ENCODE data around the gene EMSY. TPM values are rescaled to one million over a fixed set of nuclear protein-coding genes. Genes with fewer than 3 reads are reported as not detected.

EMSY gene
- total and polyA plus RNA-seq, 2 of the 8 experiments (the other 6 are each of a cell fraction or from before 2014, with no cell fraction given), result 29.6 to 34.6 TPM

DNA sequence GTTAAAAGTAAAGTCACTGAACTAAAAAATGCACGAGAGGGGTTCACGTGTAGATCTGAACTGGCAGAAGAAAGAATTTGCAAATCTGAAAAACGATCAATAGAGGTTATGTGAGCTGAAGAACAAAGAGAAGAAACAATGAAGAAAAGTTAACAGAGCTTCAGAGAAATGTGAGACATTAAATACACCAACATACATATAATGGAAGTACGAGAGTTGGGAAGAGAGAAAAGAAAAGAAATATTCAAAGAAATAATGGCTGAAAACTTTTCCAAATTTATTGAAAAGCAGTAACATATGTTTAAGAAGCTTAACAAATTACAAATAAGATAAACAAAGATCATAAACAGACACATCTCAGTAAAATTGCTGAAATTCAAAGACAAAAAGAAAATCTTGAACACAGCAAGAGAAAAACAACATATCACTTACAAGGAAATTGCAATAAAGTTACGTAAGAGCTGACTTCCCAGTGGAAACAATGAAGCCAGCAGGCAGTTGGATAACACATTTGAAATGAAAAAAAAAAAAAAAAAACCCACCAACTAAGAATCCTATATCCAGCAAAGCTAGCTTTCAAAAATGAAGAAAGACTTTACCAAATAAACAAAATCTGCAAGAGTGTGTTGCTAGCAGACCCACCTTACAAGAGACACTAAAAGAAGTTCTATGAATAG, 56.8 kb downstream of the EMSY start:
- FAIRE-seq, result peak; percentile 48
- 90% methylated on average over 5 of the region's 5 CpGs; no CpG with 5 or more reads in 1 of the 2 experiments for WGBS, 2 experiments (ENCODE audit: extremely low coverage in 1 of 2, insufficient coverage in 1 of 2, insufficient read length in 1 of 2, insufficient replicate concordance in 2 of 2, low coverage in 1 of 2, low lambda C conversion rate in 2 of 2, missing lambda C conversion rate in 1 of 2)
- H4K5ac ChIP-seq (ENCODE audit: insufficient read length, low read depth, low read length), result no peak overlapping the region
- no peak for TF ChIP-seq POLR2AphosphoS5 (IDR thresholded peaks at IDR 0.05; ENCODE audit: low read depth, low read length)
- no peak for TF ChIP-seq USF2 (IDR thresholded peaks at IDR 0.05; ENCODE audit: low read length)
- no peak for TF ChIP-seq PHF8 (conservative IDR thresholded peaks at IDR 0.05; ENCODE audit: low read depth, low read length)
- no peak for TF ChIP-seq CHD2 (IDR thresholded peaks at IDR 0.05; ENCODE audit: low read length)
- TF ChIP-seq SAP30 (IDR thresholded peaks at IDR 0.05; ENCODE audit: insufficient read depth, insufficient replicate concordance, low read length), result no peak
- no peak for TF ChIP-seq TAF1 (IDR thresholded peaks at IDR 0.05; ENCODE audit: low read depth, low read length)
- no peak for TF ChIP-seq CBX8 (IDR thresholded peaks at IDR 0.05; ENCODE audit: borderline replicate concordance, low read depth, low read length)
- no peak for TF ChIP-seq CTBP2 (IDR thresholded peaks at IDR 0.05; ENCODE audit: borderline replicate concordance, insufficient read depth, insufficient read length, low read length)
- no peak for TF ChIP-seq ZNF274 (IDR thresholded peaks at IDR 0.05; ENCODE audit: borderline replicate concordance, extremely low read depth, low read length)
- no peak for TF ChIP-seq ATF3 (IDR thresholded peaks at IDR 0.05; ENCODE audit: insufficient read depth, low read depth, low read length)
- TF ChIP-seq HDAC6 (IDR thresholded peaks at IDR 0.05; ENCODE audit: low read depth, low read length), result no peak

More for the DNA sequence above, 56.8 kb downstream of the EMSY start:
- Histone ChIP-seq H2BK20ac (ENCODE audit: low read length) (no peak overlapping the region), H3K4me1 (replicated peaks in 1 of 4; ENCODE audit: control insufficient read depth in 3 of 4, insufficient read depth in 4 of 4, low read length in 3 of 4) (no peaks in the 10 kb centered on the region), H3K56ac (replicated peaks; ENCODE audit: insufficient read length, low read depth, low read length) (no peak overlapping the region), H3K14ac (ENCODE audit: insufficient read length) (no peak overlapping the region), H3K79me2 (ENCODE audit: control insufficient read depth in 1 of 2, insufficient read depth in 2 of 2, low read length in 2 of 2) (peaks cover 0 to 5% of the 10 kb centered on the region in 2 experiments; a peak in 1 of 4 replicates), H3K23ac (ENCODE audit: insufficient read length) (no peak overlapping the region), H2BK15ac (ENCODE audit: low read length) (no peak overlapping the region), H3K27me3 (replicated peaks in 1 of 4; ENCODE audit: control insufficient read depth in 3 of 4, extremely low read depth in 1 of 4, insufficient read depth in 3 of 4, low read length in 3 of 4) (no peaks in the 10 kb centered on the region), H3K9me3 (ENCODE audit: insufficient read depth in 2 of 2, low read depth in 1 of 2, low read length in 1 of 2) (no peaks in the 10 kb centered on the region; a peak in 2 of 4 replicates), H3K18ac (ENCODE audit: extremely low read depth, low read length) (no peak overlapping the region), H2BK120ac (replicated peaks; ENCODE audit: low read depth, low read length) (no peak overlapping the region), H3K27ac (ENCODE audit: low read depth, low read length) (no peak overlapping the region), H2AK5ac (ENCODE audit: low read depth, low read length) (no peak overlapping the region), H3K4me3 (ENCODE audit: extremely low read depth in 1 of 4, insufficient read depth in 2 of 4, low read depth in 3 of 4, low read length in 4 of 4) (no peak overlapping the region), H2AFZ (ENCODE audit: low read length) (no peak overlapping the region), H4K8ac (ENCODE audit: extremely low read depth, insufficient read depth, low read length) (no peak overlapping the region), H3K23me2 (ENCODE audit: low read depth, low read length) (no peaks in the 10 kb centered on the region), H4K91ac (replicated peaks; ENCODE audit: insufficient read length, low read length) (no peak overlapping the region), H2BK5ac (ENCODE audit: low read depth, low read length) (no peak overlapping the region), H3K4ac (replicated peaks; ENCODE audit: insufficient read length, low read depth, low read length) (no peak overlapping the region), H3K4me2 (ENCODE audit: insufficient read depth in 1 of 2, low read depth in 2 of 2, low read length in 2 of 2) (no peak overlapping the region), H3K79me1 (ENCODE audit: low read depth, low read length) (no peaks in the 10 kb centered on the region), H3K9ac (replicated peaks in 1 of 4; ENCODE audit: extremely low read depth in 1 of 4, low read depth in 3 of 4, low read length in 3 of 4) (no peak overlapping the region), H3K36me3 (ENCODE audit: control insufficient read depth in 2 of 4, insufficient read depth in 4 of 4, low read length in 3 of 4) (peaks cover 0 to 19% (median 8%) of the 10 kb centered on the region in 4 experiments; a peak in 6 of 8 replicates), H2BK12ac (ENCODE audit: low read depth, low read length) (no peak overlapping the region), H4K20me1 (replicated peaks in 1 of 2; ENCODE audit: control insufficient read depth in 1 of 2, insufficient read depth in 2 of 2, low read length in 2 of 2) (no peaks in the 10 kb centered on the region)
- no peak for DNase-seq (ENCODE audit: low read depth in 1 of 2, low spot score in 2 of 2)
- ChIA-PET POLR2A (ENCODE audit: partially characterized antibody) (interaction anchor here (1.2 kb wide), 1 partner anchor 9 kb away, joined by 7 read pairs; no protein-coding TSS in a partner anchor), CTCF (ENCODE audit: partially characterized antibody) (no interaction called here)
